SU-DHL-6 (cell line): ENCODE measurements around the gene ATRNL1.
"Not testable (repeated sequence)": the region's sequence is repeated elsewhere in the genome, so short reads cannot be mapped to it uniquely, and the experiment has no call there.

Experiments used
- EZH2phosphoT487 ChIP-seq: fragments of 200-600 bp; sonication (generic), shearing (Covaris generic); conservative IDR thresholded peaks from 2 replicates; pipeline ENCODE4 v1.6.1; 2018; ENCODE audit warnings: mild to moderate bottlenecking, antibody characterized with exemption, low read length, moderate library complexity, mixed read lengths
- TF ChIP-seq, protein P1 (sequence below): fragments of 200-600 bp; sonication (generic); IDR thresholded peaks from one replicate; pipeline ENCODE4 v1.5.1; 2017; ENCODE audit warnings: antibody characterized with exemption, mild to moderate bottlenecking, low read length, moderate library complexity; ENCODE audit not compliant: insufficient read depth, poor library complexity, severe bottlenecking

DNA sequence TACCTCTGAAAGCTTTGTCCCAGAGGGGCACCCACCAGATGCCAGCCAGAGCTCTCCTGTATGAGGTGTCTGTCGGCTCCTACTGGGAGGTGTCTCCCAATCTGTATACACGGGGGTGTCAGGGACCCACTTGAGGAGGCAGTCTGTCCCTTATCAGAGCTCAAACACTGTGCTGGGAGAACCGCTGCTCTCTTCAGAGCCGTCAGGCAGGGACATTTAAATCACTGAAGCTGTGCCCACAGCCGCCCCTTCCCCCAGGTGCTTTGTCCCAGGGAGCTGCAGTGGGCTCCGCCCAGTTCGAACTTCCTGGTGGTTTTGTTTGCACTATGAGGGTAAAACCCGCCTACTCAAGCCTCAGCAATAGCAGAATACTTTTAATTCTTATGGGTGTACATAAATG, 665.3 kb downstream of the ATRNL1 start:
- TF ChIP-seq, protein P1, sequence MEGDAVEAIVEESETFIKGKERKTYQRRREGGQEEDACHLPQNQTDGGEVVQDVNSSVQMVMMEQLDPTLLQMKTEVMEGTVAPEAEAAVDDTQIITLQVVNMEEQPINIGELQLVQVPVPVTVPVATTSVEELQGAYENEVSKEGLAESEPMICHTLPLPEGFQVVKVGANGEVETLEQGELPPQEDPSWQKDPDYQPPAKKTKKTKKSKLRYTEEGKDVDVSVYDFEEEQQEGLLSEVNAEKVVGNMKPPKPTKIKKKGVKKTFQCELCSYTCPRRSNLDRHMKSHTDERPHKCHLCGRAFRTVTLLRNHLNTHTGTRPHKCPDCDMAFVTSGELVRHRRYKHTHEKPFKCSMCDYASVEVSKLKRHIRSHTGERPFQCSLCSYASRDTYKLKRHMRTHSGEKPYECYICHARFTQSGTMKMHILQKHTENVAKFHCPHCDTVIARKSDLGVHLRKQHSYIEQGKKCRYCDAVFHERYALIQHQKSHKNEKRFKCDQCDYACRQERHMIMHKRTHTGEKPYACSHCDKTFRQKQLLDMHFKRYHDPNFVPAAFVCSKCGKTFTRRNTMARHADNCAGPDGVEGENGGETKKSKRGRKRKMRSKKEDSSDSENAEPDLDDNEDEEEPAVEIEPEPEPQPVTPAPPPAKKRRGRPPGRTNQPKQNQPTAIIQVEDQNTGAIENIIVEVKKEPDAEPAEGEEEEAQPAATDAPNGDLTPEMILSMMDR: not testable (repeated sequence)
- TF ChIP-seq EZH2phosphoT487: not testable (repeated sequence)
